ENCODE data around the gene GPR135.
A peak's percentile ranks its signal among the peaks of the same experiment; 100 is the strongest.
"Not testable (repeated sequence)": the region's sequence is repeated elsewhere in the genome, so short reads cannot be mapped to it uniquely, and the experiment has no call there.

Gene GPR135

DNA sequence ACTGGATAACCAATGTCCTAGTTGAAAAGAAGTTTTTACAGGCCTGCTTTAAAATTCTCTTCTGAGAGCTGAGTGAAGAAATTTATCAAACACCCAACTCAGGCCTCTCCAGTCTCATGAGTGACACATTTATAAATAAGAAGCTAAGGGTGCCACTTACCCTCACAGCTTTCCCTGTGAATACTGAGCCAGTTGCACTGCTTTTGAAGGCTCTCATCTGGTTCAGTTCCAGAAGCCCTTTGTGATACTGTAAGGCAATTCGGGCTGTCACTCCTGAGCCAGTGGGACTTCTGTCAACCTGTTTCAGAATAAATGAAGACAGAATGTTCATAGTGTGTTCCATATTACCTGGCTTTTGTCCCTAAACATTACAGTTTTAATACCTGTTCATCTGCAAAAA is 10.5 kb upstream of the GPR135 start:
- FAIRE-seq (no peak), DNase-seq (ENCODE audit: low spot score) (no peak)

DNA sequence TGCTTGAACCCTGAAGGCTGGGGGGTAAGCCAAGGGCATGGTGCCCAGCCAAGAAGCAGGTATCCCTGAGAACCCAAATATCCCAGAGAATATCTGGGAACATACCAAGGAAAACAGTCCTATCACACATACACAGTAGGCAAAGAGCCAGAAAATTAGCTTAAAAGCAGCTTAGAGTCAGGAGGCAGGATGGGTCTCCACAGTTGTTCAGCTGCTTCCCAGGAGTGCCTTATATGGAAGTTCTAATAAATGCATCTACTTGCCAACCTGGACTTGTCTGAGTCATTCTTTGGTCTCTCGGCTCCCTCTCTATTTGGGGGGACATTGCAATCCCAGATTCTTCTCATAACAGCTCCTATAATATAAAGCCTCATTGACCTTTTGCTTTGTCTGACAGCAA is 9.0 kb upstream of the GPR135 start:
- no peak for FAIRE-seq
- DNase-seq (ENCODE audit: low spot score): no peak

DNA sequence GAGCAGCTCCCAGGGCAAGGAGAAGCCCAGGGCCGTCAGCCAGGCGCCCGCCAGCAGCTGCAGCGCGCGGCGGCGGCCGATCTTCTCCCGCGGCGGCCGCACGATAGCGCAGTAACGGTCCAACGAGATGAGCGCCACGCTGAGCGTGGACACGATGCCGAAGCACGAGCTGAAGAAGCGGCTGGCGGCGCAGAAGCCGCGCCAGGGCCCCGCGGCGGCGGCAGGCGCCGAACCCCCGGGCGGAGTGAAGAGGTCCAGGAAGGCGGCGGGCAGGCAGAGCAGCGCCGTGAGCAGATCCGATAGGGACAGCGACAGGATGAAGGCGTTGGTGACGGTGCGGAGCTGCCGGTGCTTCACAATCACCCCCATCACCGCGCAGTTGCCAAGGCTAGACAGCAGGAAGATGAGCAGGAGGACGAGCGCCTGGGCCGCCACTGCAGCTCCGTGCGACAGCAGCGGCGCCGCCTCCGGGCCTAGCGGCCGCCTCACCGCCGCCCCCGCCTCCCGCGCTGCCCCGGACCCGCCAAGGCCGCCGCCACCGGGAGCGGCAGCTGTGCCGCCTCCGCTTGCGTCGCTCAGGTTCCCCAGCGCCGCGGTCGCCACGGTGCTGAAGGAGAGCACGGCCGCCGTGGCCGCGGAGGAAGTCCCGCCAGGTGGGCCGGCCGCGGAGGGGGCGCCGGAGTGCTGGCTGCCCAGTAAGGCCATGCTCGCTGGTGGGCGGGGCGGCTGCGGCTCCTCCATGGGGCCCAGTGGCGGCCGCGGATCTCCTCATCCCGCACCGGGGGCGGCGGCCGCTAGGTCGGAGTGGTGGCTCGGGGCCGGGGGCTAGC is 479 bp downstream of the GPR135 start:
- no peak for FAIRE-seq
- DNase-seq (ENCODE audit: low spot score): no peak

DNA sequence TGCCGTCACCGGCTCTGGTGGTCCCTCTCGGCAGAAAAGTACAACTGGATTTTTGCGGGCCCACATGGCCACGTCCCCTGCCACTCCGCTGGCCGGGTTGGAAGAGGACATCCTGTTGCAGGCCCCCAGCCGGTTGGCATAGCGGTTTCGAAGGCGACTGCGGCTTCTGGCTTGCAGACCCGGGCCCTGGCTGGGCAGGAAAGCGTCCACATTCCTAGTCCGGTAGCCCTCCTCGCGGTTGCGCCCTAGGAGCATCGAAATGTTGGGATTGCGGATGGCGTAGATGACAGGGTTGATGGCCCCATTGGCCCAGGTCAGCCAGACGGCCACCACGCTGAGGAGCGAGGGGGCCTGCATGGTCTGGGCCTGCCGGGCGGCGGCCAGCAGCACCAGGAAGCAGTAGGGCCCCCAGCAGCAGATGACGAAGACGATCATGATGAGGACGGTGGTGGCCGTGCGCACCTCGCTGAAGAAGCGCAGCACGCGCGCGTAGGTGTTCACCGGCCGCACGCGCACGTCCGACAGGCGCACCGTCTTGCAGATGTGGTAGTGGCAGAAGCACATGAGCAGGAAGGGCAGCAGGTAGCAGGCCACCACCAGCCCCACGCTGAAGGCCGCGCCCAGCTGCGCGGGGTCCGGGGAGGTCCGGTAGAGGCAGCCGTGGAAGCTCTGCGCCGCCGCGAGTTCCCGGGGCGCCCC is 1.2 kb downstream of the GPR135 start:
- FAIRE-seq (no peak), DNase-seq (ENCODE audit: low spot score) (no peak)

DNA sequence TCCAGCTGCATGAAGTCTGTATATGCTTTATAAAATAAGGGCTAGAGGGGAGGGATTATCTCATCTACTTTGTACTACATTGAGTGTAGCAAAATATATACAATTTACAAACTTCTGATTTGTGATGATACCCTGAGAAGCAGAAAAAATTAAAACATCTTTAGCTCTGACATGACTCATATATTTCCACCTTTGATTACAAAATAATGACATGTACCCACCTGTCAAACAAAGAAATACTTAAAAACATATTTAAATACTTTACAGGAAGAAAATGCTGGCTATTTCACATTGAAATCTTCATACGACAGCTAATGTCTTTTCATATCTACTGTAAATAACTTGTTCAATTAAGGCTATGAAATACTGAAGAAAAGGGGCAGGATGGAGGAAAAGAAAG is 3.3 kb downstream of the GPR135 start:
- no peak for FAIRE-seq

DNA sequence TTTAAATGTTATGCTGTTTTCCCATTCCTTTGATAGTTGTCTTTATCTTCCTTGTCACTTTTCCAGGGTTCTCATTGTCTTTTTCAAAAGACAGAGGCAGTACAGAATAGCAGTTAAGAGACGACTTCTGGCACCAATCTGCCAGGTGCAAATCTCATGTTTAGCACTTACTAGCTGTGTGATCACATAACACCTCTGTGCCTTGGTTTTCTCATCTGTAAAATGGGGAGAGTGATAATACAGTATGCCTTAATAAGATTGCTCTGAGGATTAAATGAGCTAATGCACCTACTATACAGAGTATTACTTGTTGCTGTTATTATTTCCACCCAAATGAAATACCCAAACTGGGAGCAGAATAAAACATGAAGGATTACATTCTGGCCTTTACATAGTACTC is 4.8 kb downstream of the GPR135 start:
- no peak for FAIRE-seq
- no peak for DNase-seq (ENCODE audit: low spot score)

More for the DNA sequence above, 3.3 kb downstream of the GPR135 start:
- no peak for DNase-seq (ENCODE audit: low spot score)

DNA sequence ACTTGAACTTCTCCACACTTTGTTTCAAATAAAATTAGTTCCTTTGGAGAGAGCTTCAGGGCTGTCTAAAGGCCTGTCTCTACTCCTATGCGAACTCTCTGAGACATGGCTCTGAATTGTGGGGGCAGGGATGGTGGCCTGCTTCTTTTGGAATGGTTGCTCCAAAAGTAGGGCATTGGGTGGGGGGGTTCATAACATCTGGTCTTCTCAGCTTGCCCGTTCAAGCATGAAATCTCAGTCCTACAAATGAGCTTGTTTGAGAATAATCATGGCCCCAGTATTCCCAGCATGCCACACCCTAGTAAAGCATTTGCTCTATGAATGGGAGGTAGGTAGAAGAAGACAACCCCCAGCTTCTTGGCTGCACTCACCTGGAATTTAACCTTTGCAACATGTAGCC is 6.7 kb downstream of the GPR135 start:
- no peak for FAIRE-seq
- DNase-seq (ENCODE audit: low spot score): no peak

DNA sequence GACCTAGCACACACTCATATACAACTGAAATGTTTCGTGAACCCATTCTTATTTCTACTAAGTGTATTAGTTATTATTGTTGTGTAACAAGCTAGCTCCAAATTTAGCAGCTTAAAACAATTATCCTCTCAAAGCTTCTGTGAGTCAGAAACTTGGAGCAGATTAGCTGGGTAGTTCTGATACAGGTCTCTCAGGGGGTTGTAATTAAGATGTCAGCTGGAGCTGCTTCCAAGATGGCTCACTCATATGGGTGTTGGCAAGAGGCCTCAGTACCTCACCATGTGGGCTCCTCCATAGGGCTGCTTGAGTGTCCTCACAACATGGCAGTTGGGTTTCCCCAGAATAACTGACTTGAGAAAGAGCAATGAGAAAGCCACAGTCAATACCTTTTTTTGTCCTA is 9.8 kb downstream of the GPR135 start:
- no peak for FAIRE-seq
- no peak for DNase-seq (ENCODE audit: low spot score)

DNA sequence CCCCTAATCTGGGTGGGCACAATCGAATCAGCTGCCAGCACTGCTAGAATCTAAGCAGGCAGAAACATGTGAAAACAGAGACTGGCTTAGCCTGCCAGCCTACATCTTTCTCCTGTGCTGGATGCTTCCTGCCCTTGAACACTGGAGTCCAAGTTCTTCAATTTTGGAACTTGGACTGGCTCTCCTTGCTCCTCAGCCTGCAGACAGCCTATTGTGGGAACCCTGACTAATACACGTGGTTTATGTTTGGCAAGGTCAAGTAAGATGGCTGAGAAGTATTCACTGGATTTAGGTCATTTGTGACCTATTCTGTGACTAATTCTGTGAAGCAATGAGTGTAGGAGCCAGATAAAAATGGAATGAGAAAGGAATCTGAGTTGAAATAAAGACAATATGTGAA is 11.0 kb downstream of the GPR135 start:
- FAIRE-seq: no peak
- peak; percentile 8 for DNase-seq (ENCODE audit: low spot score)

DNA sequence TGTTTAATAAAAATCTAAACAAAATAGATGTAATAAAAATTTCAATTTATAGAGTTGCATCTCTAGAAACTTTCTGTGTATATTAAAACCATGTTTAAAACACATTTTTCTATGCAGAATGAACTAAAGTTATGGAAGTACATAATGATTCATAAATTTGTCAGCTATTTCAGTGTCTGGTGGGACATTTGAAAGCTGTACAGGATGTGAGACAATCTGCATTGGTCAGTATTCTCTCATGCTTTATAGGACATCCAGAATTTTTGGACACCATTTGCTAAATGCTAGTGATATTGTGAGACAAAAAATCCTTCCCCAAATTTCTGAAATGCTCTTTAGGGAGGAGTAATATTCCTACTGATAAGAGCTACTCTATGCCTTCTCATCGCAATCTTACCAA is 13.3 kb downstream of the GPR135 start:
- DNase-seq (ENCODE audit: low spot score) (no peak), FAIRE-seq (no peak)

DNA sequence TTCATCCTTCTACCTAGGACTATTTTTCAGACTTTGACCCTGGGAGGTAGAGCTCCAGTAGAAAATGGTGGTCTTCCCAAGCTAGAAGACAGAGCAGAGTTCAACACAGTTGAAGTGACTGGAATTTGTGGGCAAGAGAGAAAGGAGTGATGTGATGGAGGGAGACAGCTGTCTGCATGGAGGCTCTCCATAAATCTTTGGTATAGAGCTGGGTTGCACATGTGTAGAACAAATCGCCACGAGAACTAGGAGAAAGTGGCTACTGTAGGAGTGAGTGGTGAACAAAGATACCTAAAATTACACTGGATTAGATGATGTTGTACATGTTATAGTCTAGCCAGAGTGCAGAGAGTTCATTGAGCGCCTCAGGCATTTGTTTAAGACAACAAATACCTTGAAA is 14.5 kb downstream of the GPR135 start:
- no peak for DNase-seq (ENCODE audit: low spot score)
- FAIRE-seq: no peak

DNA sequence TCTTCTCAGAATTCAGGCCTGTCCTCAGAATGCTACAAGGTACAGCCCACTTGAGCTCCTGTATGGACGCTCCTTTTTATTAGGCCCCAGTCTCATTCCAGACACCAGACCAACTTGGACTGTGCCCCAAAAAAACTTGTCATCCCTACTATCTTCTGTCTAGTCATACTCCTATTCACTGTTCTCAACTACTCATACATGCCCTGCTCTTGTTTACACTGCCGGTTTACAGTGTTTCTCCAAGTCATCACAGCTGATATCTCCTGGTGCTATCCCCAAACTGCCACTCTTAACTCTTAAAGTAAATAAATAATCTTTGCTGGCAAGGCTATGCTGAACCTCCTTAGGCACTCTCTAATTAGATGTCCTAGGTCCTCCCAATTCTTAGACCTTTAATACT is 16.5 kb downstream of the GPR135 start:
- not testable (repeated sequence) for FAIRE-seq

DNA sequence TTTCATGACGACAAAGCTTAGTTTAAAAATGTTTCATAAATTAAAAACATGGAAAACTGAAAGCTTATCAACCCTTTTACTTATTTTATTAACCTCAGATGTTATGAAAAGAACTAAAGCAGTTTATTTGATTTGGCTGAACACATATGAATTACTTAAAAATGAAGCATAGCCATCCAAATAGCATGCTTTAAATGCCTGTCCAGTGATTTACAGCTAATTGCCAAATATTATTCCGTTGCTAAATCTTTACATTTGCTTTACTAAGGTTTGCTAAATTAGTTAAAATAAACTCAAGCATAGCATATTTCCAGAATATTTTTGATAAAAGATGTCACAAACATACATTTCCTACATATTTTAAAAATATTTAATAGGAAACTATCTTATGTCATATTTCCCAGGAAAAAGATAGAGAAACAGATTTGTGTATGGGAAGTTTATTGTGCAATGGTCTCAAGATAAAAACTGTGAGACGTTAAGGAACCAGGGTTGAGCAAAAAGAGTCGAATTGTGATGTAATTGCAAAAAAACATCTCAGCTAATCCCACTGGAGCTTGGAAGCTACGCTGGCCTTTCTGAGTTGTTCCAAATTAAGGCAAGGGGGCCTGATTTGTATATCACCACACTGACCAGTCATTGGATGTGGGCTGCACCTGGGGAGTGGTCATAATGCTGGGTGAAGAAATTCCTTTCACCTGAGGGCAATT is 25.8 kb downstream of the GPR135 start:
- no peak for FAIRE-seq

More for the DNA sequence above, 16.5 kb downstream of the GPR135 start:
- DNase-seq (ENCODE audit: low spot score): not testable (repeated sequence)

DNA sequence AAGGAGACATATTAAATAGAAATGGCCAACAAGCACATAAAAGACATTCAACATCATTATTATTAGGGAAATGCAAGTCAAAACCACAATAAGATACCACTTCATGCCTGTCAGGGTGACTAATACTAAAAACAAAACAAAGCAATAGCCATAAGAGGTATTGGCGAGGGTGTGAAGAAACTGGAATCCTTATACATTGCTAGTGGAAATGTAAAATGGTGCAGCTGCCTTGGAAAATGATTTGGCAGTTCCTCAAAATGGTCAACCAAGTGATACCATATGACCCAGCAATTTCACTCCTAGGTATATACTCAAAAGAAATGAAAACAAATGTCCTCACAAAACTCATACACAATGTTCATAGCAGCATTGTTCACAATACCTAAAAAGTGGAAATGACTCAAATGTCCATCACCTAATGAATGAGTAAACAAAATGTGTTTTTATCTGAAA is 27.0 kb downstream of the GPR135 start:
- no peak for FAIRE-seq
- no peak for DNase-seq (ENCODE audit: low spot score)

More for the DNA sequence above, 25.8 kb downstream of the GPR135 start:
- no peak for DNase-seq (ENCODE audit: low spot score)

DNA sequence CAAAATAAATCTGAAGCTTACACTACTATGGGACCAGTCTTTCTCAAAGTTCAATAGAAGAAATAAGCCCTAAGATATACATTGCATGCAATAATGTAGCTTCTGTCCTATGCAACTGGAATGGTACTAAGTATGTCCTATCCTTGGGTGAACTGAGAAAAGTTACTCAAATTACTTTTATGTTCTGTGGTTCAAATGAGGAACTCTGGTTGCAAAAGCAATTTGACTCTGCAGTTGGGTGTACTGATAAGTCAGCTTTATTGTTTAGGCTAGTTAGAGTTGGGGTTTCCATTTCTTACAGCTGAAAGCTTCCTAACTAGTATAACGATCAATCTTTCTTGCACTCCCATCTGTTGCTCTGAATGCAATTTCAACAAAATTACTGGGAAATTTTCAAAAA is 29.2 kb downstream of the GPR135 start:
- FAIRE-seq: no peak
- DNase-seq (ENCODE audit: low spot score): no peak

DNA sequence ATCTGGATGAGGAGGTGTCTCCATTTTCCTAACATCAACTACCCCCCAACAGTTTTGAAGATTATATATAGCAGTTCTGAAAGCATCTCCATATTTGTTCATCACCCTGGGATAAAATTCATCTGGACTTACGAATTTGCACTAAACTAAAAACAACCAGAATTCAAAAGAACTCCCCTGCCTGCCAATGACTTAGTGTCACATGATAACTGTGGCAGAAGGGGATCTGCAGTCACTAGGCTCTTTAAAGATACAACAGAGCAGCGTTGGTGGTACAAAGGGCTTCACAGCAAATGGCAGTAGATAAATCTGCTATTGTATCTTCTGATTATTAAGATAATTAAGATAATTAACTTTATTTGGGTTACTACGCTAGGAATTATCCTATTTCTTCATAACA is 30.1 kb downstream of the GPR135 start:
- no peak for FAIRE-seq
- no peak for DNase-seq (ENCODE audit: low spot score)

DNA sequence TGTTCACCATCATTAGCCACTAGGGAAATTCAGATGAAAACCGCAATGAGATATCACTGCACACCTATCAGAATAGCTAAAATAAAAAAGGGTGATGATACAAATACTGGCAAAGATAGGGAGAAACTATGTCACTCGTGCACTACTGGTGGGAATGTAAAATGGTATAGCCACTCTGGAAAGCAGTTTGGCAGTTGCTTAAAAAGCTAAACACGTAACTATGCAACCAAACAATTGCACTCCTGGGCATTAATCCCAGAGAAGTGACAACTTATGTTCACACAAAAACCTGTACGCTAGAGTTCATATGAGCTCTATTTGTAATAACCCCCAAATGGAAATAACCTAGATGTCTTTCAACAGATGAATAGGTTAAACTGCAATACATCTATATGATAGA is 35.4 kb downstream of the GPR135 start:
- no peak for FAIRE-seq

DNA sequence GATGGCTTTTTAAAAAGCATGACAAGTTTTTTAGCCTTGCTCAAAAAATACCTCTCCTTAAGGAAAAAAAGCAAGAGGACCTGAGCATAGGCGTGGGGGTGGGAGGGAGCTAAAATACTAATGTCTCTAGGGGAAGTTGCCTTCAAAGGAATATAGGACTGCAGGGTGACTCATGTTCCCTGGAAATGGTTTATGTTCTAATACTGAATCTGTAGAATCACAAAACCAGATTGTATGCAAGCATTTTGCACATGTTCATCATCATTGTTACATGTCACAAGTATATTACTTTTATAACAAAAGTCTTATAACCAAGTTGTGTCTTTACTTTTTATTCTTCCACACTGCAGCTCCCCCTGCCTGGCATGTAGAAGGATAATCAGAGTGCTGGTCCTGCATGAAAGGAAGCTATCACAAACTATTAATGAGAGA is 36.6 kb downstream of the GPR135 start:
- FAIRE-seq: no peak
- no peak for DNase-seq (ENCODE audit: low spot score)

More for the DNA sequence above, 35.4 kb downstream of the GPR135 start:
- no peak for DNase-seq (ENCODE audit: low spot score)

DNA sequence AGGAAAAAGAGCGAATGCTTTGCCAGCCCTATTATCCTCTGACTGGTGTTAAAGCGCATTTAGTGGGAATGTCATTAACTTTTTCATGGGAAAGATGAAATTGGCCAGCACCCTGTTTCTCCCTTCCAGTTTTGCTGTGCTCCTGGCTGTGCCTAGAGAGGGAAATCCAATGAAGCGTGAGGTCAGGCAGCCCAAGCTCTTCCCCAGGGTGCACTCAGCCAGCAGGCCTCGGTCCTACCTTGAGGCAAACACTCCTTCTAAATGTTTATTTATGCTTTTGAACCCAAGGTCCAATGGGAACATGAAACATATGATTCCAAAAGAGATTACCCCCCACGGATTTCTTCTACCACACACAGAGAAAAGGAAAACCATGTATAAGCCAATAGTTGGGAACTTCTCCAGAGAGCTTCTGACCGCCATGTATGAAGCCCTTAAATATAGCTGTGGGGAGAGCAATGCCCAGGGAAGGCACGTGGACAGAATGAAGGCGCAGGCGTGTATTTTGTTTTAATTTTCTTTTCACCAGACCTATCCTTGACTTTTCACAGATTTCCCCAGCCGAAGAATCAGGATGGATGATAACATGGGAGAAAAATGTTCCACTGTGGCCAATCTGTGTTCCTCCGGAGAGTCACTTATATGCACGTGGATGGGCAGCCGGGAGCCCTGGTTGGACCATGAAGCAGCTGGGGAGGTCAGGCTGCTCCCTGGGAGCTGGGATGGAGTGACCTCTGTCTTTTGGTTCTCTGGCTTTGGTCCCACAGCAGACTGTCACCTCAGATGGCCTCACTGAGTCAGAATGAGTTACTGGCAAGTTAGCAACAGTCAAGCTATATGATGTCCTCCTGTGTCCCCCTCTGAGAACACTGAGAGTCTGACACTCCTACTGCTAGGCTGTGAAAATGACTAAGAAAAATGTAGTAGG is 37.3 kb downstream of the GPR135 start:
- FAIRE-seq: no peak
- DNase-seq (ENCODE audit: low spot score): peak; percentile 42

DNA sequence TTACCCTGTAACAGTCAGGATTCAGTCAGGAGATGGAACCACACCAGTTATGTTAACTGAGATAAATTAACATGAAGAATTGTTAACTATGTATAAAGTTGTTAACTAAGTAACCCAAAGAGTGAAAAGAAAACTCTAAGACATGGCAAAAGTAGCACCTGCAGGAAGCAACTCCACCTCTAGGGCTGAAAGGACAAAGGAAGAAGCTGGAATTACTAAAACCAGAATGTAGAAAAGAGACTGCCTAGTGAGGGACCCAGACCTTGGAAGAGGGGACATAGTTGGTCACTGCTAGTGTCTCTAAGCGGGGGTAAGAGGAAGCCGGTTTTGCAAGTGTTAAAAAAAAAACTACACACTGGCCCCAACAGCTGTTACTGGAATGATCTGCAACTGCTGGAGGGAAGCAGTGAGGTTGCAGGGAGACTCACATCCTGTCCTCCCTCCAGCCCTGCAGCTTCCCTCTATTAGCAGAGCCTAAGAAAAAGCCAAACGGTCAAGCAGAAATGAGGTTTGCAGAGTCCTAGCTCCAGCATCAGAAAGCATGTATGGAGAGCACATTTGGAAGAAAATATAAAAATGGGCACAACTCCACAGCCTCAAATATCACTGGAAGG is 39.8 kb downstream of the GPR135 start:
- no peak for FAIRE-seq
- DNase-seq (ENCODE audit: low spot score): no peak
